Left lobe of liver (tissue), 2 donors: ENCODE measurements around the gene SRPK3. TPM values are rescaled to one million over a fixed set of nuclear protein-coding genes. Genes with fewer than 3 reads are reported as not detected.

Source experiments
- ATAC-seq: fragments of 200-7000 bp; cut with Tn5 transposase; one replicate; pipeline ENCODE4 v1.9.1; 2020; ENCODE audit warnings: mild to moderate bottlenecking, moderate library complexity
- DNase-seq: peaks from one replicate; pipeline ENCODE4 v3.0.0-alpha.2; 2020; ENCODE audit warnings: low spot score
- total RNA-seq: library from RNA; stranded (reverse); gene quantifications from one replicate; pipeline ENCODE4 v1.2.1, GENCODE V29; 2021
- donor health status: DM: no; HTN: no; CAD: no; lungs with moderate emphysema.
- donor health status: DM: no; HTN: yes; CAD: no.

Gene SRPK3
- total RNA-seq, 1 donor from 2014 or later: not detected

GRCh38 chrX:153828723-153829548 lies 48.1 kb downstream of the SRPK3 start:
- ATAC-seq (no peak), DNase-seq (no peak)

GRCh38 chrX:153829549-153829798 lies 48.6 kb downstream of the SRPK3 start:
- ATAC-seq (no peak), DNase-seq (no peak)

DNA sequence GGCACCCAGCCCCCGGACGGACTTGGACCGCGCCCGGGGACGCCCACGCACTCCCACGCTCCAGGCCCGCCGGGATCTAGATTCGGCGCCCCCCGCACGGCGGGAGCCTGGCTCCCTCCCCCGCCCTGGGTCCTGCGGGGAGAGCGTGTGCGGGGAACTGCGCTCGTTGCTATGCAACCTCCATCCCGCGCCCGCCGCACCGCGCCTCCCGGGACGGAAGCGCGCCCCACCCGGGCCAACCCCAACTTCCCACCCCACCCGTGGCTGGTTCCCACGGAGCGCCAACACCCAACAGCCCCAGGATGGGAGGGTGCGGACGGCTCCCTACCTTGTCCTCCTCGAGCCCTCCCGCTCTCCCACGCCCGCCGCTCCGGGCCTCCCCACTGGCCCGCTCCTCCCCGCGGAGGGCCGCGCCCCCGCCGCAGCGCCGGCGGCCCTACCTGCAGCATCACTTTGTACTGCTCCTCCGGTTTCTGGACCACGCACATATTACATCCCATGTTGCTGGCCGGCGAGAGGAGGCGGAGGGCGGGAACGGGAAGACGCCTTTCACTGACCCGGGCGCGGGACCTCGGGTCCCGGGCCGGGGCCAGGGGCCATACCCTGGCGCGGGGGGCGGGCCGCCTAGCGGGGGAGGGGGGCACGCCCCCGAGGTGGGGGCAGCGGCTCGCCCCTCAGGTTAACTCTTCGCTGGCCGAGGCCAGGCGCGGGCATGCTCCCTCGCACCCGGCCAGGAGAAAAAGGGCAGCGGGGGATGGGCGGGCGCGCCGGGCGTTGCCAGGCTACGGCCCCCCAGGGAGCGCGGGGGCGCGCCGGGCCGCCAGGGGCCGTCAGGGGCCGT lies 49.2 kb downstream of the SRPK3 start, which contains the start of gene PDZD4:
Gene PDZD4, minus strand, starts transcription at position 746 of the 841 bp plus-strand sequence. Its CDS starts 246 bp downstream, at position 500.
- ATAC-seq (no peak), DNase-seq (no peak)

- ATAC-seq: no peak
- no peak for DNase-seq
Observed at GRCh38 chrX:153830640-153831428, 50.0 kb downstream of the SRPK3 start.

GRCh38 chrX:153831429-153832150 lies 50.7 kb downstream of the SRPK3 start:
- ATAC-seq: no peak
- DNase-seq: no peak

DNA sequence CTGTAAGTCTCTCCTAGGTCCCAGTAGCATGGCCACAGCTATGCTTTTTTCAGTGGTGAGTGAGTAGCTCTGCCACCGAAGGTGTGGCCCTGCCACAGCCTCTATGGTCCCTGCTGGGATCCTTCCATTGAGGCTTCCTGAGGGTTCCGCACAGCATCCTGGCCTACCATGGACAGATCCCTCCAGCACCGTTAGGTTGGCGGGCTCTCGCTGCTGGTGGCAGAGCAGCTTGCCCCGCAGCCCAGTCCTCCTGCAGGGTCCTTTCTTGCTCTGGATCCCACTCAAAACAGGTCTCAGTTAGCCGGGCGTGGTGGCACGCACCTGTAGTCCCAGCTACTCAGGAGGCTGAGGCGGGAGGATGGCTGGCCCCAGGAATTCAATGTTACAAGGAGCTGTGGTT lies 51.9 kb downstream of the SRPK3 start:
- no peak for DNase-seq
- ATAC-seq: no peak

Other genes starting within 250 kb of the SRPK3 start
- gene CCNQ, start 181.9 kb upstream of the SRPK3 start, total RNA-seq: 8.7 TPM
- gene DUSP9, start 133.8 kb upstream of the SRPK3 start, total RNA-seq: 0.60 TPM
- not detected for gene PNCK, start 107.2 kb upstream of the SRPK3 start, total RNA-seq
- gene SLC6A8, start 93.1 kb upstream of the SRPK3 start, total RNA-seq: 3.2 TPM
- gene BCAP31, start 56.7 kb upstream of the SRPK3 start, total RNA-seq: 108 TPM
- 13.4 TPM for gene ABCD1, start 56.2 kb upstream of the SRPK3 start, total RNA-seq
- 1.4 TPM for gene PLXNB3, start 16.8 kb upstream of the SRPK3 start, total RNA-seq
- gene IDH3G, start 13.3 kb downstream of the SRPK3 start, total RNA-seq: 25.4 TPM
- gene SSR4, start 13.6 kb downstream of the SRPK3 start, total RNA-seq: 211 TPM
- gene PDZD4, start 49.5 kb downstream of the SRPK3 start, total RNA-seq: 0.91 TPM
- gene L1CAM, start 105.1 kb downstream of the SRPK3 start, total RNA-seq: 0.88 TPM
- gene AVPR2, start 123.6 kb downstream of the SRPK3 start, total RNA-seq: not detected
- gene ARHGAP4, start 145.2 kb downstream of the SRPK3 start, total RNA-seq: 8.1 TPM
- 38.0 TPM for gene NAA10, start 154.0 kb downstream of the SRPK3 start, total RNA-seq
- gene RENBP, start 163.6 kb downstream of the SRPK3 start, total RNA-seq: 5.5 TPM
- gene HCFC1, start 190.8 kb downstream of the SRPK3 start, total RNA-seq: 17.2 TPM
- gene TMEM187, start 191.7 kb downstream of the SRPK3 start, total RNA-seq: 11.6 TPM
- gene IRAK1, start 238.9 kb downstream of the SRPK3 start, total RNA-seq: 58.4 TPM